Epidermal melanocyte (primary cell): ENCODE data around the gene GNLY.
"Not testable (repeated sequence)": the region's sequence is repeated elsewhere in the genome, so short reads cannot be mapped to it uniquely, and the experiment has no call there.

Experiments
- DNase-seq: peaks from one replicate; pipeline ENCODE4 v3.0.0; 2011; ENCODE audit warnings: low spot score; ENCODE audit not compliant: insufficient read length

The GNLY gene

GRCh38 chr2:85694052-85695025 lies at the start of gene GNLY:
Gene GNLY, plus strand, starts transcription at chr2:85694358. Its CDS starts 61 bp downstream, at chr2:85694419.
- no peak for DNase-seq

- DNase-seq, result no peak
These were observed 49.2 kb upstream of the GNLY start for GRCh38 chr2:85644909-85645308.

- no peak for DNase-seq
These were observed 48.0 kb upstream of the GNLY start for GRCh38 chr2:85646166-85646565.

- DNase-seq, result no peak
These were observed 46.2 kb upstream of the GNLY start for GRCh38 chr2:85647823-85648526.

DNA sequence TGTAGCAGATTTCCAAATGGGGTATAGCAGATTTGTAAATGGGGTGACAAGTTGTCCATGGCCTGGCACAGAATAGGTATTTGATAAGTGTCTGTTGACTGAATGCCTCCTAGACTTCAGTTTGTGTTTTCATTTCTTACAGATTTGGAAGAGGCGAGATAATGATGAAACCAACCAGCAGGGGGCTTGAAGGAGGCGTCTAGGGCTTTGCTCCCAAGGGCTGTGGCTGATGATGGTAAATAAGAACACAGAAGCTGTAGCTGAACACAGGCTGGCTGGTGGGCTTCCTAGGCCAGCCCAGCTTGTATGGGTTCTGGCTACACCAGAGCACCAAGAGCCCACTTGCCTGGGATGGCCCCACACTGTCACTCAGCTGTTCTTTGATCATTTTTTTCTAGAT lies 45.5 kb upstream of the GNLY start:
- DNase-seq, result peak; percentile 44

DNA sequence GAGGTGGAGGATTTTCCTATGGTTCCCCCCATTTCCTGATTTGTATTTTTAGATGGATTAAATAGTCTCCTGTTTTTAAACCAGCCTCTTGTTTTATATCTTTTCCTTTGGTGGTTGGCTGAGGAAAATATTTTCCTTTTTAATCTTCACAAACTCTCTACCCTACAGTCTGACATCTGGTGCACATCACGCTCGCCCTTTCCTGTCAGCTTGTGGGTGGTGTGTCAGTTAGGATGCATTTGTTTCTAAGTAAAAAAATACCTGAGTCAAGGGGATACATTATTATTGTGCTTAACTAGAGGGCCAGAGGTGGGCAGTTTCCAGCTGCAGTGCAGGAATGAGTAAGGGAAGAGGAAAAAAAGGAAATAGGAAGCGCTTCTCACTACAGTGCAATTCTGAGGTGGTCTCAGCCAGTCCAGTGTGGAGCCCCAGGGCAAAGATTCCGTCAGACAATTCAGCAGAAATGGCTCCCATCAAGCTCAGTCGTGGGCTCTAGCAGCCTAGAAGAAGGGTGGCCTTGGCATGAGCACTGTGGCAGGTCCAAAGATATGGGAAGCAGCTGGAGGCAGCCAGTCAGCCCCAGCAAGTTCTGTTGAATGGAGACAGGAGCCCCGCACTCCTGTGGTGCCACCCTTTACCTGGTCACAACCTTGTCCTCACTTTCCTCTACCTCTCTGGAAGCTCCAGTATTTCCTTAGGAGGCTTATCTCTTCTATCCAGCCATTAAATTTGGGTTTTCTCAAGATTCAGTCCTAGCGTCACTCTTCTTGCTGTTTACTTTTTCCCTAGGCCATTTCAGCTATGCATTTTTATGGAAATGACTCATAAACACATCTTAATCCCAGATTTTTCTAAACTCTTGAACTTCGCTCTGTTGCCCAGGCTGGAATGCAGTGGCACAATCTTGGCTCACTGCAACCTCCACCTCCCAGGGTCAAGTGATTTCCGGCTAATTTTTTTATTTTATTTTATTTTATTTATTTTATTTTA lies 44.7 kb upstream of the GNLY start:
- peak; percentile 38 for DNase-seq

GRCh38 chr2:85650456-85650855 lies 43.7 kb upstream of the GNLY start:
- no peak for DNase-seq

DNA sequence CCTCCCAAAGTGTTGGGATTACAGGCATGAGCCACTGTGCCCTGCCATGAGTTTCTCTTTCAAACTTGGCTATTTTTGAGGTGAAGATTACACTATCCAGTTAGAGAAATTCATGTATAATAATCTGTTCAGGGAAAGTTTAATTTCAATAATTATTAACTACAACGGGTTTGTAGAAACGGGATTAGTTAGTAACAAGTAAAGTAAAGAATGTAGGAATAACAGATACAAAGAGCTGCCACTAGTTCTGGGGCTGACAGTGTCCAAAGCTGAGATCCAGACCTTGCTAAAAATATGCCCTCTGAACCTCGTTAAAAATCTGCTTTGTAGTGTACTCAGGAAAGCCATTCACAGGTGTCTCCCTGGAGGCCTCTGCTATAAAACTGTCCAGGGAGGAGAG lies 43.1 kb upstream of the GNLY start:
- no peak for DNase-seq

DNA sequence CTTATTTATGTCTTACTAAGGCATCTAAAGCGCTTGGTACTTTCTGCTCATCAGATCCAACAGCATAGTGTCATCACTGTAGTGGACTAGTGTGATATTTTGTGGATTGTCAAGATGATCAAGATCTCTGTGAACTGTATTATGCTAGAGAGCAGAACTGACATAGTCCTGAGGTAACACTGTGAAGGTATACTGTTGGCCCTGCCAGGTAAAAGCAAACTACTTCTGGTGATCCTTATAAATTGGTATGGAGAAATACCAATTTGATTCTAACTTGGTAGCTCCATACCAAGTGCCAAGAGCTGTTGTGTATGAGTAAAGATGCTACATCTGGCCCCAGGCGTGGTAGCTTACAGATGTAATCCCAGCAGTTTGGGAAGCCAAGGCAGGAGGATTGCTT lies 42.1 kb upstream of the GNLY start:
- DNase-seq, result no peak

GRCh38 chr2:85653996-85654395 lies 40.2 kb upstream of the GNLY start:
- no peak for DNase-seq

DNA sequence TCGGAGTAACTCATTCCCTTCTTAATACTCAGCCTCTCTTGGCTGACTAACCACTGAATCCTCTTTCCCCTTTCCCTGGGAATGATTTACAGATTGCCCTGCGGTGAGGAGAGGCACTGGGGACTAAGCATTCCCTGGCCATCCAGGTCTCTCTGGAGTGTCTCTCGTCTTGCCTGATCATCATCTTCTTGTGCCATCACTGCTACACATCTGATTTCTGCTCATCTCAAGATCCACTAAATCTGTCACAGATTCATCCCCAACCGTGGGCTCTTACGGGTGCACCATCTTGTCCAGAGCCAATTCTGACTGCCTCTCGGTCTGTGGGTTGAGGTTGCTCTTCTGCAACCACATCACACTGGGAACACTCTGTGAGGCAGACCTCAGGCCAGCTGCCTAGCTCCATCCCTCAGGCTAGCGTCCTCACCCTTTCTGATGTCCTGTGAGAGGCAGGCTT lies 38.2 kb upstream of the GNLY start:
- no peak for DNase-seq

DNA sequence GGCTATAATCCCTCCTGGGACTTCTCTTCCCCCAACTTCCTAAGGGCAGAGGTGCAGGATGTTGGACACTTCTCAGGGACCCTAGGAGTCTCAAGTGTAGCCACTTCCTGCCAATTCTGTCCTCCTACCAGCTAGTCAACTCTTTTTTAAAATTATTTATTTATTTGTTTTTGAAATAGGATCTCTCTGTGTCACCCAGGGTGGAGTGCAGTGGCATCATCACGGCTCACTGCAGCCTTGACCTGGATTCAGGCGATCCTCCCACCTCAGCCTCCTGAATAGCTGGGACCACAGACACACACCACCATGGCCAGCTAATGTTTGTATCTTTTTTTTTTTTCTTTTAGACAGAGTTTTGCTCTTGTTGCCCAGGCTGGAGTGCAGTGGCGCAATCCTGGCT lies 37.7 kb upstream of the GNLY start:
- no peak for DNase-seq

DNA sequence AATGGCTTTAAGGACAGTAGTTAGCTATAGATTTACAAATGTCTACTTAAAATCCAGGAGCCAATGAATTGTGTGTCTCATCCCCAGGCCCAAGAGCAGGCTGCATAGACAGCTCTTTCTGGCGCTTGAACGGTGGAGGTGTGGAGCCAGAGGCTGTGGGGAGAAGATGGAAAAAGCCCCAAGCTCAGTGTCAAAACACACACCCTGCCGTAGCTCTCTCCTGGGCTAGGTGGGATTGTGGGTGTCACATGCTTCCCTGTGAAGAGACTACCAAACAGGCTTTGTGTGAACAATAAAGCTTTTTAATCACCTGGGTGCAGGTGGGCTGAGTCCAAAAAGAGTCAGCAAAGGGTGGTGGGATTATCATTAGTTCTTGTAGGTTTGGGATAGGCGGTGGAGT lies 36.8 kb upstream of the GNLY start:
- DNase-seq, result not testable (repeated sequence)

DNA sequence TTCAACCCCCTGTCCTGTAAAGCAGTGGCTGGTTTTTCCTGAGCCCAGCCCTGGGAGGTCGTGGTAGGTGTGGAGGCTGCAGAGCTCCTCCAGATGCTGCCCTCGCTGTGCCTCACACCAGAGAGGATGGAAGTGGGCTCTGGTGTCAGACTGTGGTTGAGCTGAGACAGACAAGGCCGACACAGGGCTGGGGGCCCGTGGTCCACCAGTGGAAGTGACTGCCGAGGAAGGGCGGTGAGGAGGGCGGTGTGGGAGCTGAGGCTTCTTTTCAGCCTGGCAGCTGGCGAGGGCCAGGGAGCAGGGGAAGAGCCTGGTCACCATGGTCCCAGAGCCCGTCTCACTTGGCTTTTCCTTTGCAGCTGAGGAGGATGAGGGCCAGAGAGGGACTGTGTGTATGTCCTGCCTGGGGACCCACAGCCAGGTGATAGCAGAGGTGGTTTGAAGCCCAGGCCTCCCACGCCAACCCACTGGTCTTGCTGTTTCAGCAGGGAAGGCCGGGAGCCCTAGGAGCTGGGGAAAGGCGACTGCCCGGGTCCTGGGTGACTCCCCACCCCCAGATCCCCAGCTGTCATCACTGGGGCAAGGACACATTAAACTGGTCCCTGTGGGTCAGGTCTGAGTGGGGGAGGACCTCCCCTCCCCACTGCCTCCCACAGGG lies 34.7 kb upstream of the GNLY start:
- DNase-seq, result no peak

- DNase-seq, result not testable (repeated sequence)
These were observed 33.9 kb upstream of the GNLY start for GRCh38 chr2:85660301-85660700.

DNA sequence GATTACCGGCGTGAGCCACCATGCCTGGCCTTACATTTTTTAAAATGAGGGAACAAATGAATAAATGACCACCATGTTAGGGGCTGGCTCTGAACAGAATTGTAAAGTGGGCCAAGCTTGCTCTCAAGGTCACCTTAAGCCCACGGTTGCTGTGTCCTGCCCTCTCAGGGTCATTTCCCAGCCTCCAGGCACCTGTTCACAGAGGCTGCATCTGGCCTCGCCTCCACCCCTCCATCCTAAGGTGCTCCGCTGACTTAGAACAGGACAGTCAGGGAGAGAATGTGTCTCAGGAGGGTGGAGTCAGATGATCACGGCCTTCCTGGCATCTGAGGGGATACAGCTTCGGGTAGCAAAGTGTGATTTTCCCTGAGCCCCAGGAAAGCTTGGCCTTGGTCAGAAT lies 33.4 kb upstream of the GNLY start:
- DNase-seq, result no peak

DNA sequence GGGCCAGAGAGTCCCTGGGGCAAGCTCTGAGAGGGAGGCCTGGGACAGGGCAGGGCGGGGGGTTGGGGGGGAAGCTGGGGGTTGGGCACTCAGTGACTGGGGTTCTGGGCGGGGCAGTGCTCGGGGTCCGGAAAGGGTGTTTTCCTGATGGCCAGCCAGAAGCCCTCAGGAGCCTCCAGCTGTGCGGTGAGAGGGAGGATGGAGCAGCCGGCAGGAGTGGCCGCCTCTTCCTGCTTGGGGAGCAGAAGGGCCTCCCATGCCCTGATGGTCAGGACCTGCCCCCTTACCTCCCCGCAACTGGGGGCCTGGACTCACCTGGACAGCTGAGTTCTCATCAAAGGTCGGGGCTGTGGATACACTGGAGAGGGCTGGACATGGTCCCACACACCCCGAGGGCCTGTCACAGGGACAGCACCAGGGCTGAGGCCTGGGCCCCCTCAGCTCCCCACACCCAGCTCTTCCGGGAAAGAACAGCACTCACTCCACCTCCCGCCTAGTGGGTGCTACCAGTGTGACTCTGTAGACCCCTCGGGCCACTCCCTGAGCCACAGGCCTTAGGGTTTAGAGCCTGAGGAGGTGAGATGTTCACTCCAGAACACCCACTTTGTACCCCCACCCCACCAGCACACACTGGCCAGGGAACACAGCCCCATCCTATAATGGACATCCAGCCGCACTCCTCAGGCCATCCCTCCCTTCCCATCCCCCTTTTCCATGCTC lies 32.9 kb upstream of the GNLY start:
- no peak for DNase-seq

DNA sequence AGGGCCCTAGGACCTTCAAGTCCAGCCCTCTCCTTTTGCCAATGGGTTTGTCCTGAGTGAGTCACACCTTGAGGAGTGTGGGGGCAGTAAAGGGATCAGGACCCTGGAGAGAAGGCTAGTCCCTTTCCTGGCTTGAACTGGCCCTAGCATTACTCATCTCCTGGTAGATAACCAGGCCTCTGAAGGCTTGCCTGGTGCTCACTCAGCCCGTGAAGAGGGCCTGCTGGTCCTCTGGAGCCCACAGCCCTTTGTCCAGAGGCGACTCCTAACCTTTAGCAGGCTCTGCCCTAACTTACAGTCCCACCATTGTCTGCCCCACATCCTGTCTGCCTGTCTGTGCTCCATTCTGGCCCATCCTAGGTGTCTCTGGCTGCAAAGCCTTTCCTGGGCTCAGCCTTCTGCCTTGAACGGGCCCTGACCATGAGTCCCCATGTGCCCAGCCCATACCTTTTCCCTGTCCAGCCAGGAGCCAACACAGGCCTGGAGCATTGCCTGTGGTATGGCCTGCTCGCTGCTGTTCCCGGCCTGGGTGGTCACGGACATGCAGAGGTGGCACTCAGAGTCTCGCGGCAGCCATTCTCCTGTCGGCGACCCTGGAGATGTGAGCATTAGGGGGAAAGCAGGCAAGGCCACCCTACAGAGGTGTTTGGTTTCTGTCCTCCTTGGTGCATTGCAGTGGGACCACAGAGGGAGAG lies 31.1 kb upstream of the GNLY start:
- DNase-seq, result no peak
